NT2/D1 (cell line): ENCODE measurements around the gene AKAP6.

Source experiments
- DNase-seq: peaks from one replicate; pipeline ENCODE4 v3.0.0-alpha.2; 2011; ENCODE audit warnings: low read depth, low spot score
- H3K27me3 ChIP-seq: 2 replicates; pipeline ENCODE4 v1.6.0; 2011; ENCODE audit warnings: mild to moderate bottlenecking; ENCODE audit not compliant: insufficient read length, insufficient read depth
- H3K36me3 ChIP-seq: 2 replicates; pipeline ENCODE4 v1.6.1; 2011; ENCODE audit warnings: mild to moderate bottlenecking, low read length, mixed read lengths; ENCODE audit not compliant: insufficient read depth, insufficient read length
- H3K4me1 ChIP-seq: 2 replicates; pipeline ENCODE4 v1.5.1; 2011; ENCODE audit not compliant: insufficient read depth, insufficient read length
- H3K4me3 ChIP-seq: 2 replicates; pipeline ENCODE4 v1.5.1; 2011; ENCODE audit warnings: low read depth; ENCODE audit not compliant: insufficient read length
- H3K9ac ChIP-seq: 2 replicates; pipeline ENCODE4 v1.6.0; 2011; ENCODE audit warnings: low read depth; ENCODE audit not compliant: insufficient read length
- H3K9me3 ChIP-seq: 2 replicates; pipeline ENCODE4 v1.5.1; 2011; ENCODE audit warnings: mild to moderate bottlenecking, low read length; ENCODE audit not compliant: insufficient read depth
- SUZ12 ChIP-seq: IDR thresholded peaks from 2 replicates; pipeline ENCODE4 v1.6.1; 2011; ENCODE audit not compliant: insufficient read length, insufficient read depth; ENCODE audit errors: extremely low read depth
- YY1 ChIP-seq: IDR thresholded peaks from 2 replicates; pipeline ENCODE4 v1.6.1; 2011; ENCODE audit not compliant: insufficient read length, insufficient read depth
- ZNF274 ChIP-seq: IDR thresholded peaks from 2 replicates; pipeline ENCODE4 v1.6.1; 2011; ENCODE audit warnings: mild to moderate bottlenecking, low read depth, low read length

AKAP6 gene, protein sequence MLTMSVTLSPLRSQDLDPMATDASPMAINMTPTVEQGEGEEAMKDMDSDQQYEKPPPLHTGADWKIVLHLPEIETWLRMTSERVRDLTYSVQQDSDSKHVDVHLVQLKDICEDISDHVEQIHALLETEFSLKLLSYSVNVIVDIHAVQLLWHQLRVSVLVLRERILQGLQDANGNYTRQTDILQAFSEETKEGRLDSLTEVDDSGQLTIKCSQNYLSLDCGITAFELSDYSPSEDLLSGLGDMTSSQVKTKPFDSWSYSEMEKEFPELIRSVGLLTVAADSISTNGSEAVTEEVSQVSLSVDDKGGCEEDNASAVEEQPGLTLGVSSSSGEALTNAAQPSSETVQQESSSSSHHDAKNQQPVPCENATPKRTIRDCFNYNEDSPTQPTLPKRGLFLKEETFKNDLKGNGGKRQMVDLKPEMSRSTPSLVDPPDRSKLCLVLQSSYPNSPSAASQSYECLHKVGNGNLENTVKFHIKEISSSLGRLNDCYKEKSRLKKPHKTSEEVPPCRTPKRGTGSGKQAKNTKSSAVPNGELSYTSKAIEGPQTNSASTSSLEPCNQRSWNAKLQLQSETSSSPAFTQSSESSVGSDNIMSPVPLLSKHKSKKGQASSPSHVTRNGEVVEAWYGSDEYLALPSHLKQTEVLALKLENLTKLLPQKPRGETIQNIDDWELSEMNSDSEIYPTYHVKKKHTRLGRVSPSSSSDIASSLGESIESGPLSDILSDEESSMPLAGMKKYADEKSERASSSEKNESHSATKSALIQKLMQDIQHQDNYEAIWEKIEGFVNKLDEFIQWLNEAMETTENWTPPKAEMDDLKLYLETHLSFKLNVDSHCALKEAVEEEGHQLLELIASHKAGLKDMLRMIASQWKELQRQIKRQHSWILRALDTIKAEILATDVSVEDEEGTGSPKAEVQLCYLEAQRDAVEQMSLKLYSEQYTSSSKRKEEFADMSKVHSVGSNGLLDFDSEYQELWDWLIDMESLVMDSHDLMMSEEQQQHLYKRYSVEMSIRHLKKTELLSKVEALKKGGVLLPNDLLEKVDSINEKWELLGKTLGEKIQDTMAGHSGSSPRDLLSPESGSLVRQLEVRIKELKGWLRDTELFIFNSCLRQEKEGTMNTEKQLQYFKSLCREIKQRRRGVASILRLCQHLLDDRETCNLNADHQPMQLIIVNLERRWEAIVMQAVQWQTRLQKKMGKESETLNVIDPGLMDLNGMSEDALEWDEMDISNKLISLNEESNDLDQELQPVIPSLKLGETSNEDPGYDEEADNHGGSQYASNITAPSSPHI (N-terminal part only)

DNA sequence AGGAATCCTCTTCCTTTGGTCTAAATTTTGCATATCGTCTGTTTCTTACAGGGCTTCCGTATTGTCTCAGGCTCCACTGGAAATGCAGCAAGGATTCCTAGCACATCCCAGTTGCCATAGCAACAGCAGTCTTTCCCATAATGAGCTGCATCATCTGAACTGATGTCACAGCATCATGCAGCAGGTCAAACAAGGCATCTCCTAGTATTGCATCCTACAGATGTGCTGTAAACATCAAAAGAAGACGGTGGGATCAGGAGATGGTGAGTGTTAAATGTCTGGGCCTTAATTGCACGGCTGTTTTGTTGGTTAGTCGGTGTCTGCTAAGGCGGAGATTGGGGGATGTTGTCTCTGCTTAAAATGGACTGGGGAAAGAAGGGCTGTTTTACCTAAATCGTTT, at the start of gene AKAP6:
Gene AKAP6 (plus strand): TSS at position 153 of the 400 bp plus-strand sequence. CDS start 104,196 bp downstream, outside the sequence.
- Histone ChIP-seq H3K9ac (no peak within 1 kb of the TSS), H3K4me1 (peaks cover 2% of the 10 kb centered on the region), H3K27me3 (no peaks in the 10 kb centered on the region), H3K4me3 (no peak within 1 kb of the TSS), H3K36me3 (no peaks in the 10 kb centered on the region), H3K9me3 (no peaks in the 10 kb centered on the region)
- no peak for TF ChIP-seq SUZ12
- TF ChIP-seq YY1, result no peak
- no peak for TF ChIP-seq ZNF274
- no peak for DNase-seq

DNA sequence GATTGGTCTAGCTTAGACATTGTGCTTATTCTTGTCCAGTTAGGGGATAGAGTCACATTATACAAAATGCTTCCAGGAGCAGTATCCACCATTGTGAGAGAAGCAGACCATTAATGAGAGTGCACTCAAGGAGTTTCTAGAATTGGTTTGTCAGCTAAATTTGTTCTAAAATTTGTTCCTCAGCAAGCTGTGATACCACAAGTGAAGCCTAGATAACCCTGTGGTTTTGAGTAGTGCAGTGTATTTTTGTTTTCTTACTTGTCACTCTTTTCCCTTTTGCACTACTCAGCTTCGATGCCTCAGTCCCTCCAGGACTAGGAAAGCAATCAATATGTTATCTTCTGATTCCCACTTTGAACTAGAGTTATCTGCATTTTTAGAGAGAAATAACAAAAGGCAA, 42.5 kb upstream of the AKAP6 start:
- no peaks in the 10 kb centered on the region for H3K36me3 ChIP-seq
- no peaks in the 10 kb centered on the region for H3K27me3 ChIP-seq
- no peak overlapping the region for H3K4me3 ChIP-seq
- TF ChIP-seq ZNF274, result no peak
- TF ChIP-seq SUZ12, result no peak
- no peak for TF ChIP-seq YY1
- no peak overlapping the region for H3K9ac ChIP-seq
- no peak for DNase-seq
- H3K9me3 ChIP-seq, result peaks cover 16% of the 10 kb centered on the region; the same call in 1 of the 2 replicates
- H3K4me1 ChIP-seq, result no peaks in the 10 kb centered on the region

DNA sequence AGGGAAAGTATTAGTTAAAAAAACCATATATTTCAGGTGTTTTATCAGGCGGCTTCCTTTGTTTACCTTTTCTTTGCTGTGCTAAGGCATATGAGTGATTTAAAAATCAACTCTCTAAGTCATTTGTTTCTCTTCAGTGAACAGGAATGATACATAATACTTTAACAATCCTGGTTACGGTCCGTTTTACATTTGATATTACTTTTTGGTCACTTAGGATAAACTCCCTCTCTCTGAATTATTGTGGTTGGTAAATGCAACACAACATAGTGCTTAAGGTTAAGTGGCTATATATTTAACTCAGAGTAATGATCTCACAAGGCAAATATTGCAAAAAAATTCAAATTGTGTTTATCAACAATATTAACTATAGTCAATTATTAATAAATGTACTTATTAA, 32.7 kb upstream of the AKAP6 start:
- Histone ChIP-seq H3K4me3 (no peak overlapping the region), H3K36me3 (no peaks in the 10 kb centered on the region), H3K4me1 (no peaks in the 10 kb centered on the region), H3K27me3 (no peaks in the 10 kb centered on the region), H3K9me3 (no peaks in the 10 kb centered on the region), H3K9ac (no peak overlapping the region)
- no peak for DNase-seq
- no peak for TF ChIP-seq ZNF274
- TF ChIP-seq YY1, result no peak
- no peak for TF ChIP-seq SUZ12

DNA sequence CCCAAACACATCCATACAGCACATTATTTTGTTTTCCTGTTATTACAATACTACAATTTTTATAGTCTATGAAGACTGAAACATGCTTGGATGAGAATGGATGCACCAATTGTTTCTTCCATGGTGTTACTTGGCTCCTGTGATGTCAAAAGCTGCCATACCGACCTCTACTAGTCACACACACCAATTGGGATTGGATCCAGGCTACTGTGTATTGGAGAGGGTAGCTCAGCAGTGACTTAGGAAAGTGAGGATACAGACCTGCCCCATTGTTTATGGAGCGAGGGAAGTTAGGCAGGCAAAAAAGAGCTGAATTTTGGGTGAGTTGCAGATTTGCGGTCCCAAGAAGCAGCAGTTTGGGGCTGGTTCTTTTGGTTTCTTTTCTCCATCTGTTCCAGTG, 30.8 kb upstream of the AKAP6 start:
- no peaks in the 10 kb centered on the region for H3K4me1 ChIP-seq
- H3K27me3 ChIP-seq, result no peaks in the 10 kb centered on the region
- no peak overlapping the region for H3K4me3 ChIP-seq
- H3K9me3 ChIP-seq, result no peaks in the 10 kb centered on the region
- TF ChIP-seq YY1 (no peak), SUZ12 (no peak), ZNF274 (no peak)
- H3K36me3 ChIP-seq, result no peaks in the 10 kb centered on the region
- no peak for DNase-seq
- no peak overlapping the region for H3K9ac ChIP-seq

DNA sequence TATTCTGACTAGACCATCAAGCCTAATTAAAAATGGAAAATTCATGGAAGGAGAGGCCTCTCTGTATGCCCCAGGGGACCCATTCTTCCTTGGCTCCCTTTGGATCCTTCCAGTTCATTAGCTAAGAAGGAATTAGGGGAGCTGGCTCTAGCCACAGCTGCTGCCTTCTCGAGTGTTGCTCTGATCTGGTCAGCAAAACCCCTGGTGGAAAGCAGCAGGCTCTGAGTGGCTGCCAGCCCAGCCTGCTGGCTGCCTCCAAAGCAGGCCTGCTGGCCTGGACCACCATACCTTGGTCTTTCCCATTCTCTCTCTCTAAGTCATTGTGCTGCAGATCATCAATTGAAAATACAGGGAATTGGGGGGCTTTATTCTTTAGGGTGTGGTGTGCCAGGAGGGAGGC, 29.0 kb upstream of the AKAP6 start:
- H3K4me1 ChIP-seq, result no peaks in the 10 kb centered on the region
- no peak overlapping the region for H3K9ac ChIP-seq
- H3K36me3 ChIP-seq, result no peaks in the 10 kb centered on the region
- H3K9me3 ChIP-seq, result no peaks in the 10 kb centered on the region
- no peaks in the 10 kb centered on the region for H3K27me3 ChIP-seq
- DNase-seq, result no peak
- H3K4me3 ChIP-seq, result no peak overlapping the region
- TF ChIP-seq ZNF274 (no peak), SUZ12 (no peak), YY1 (no peak)

DNA sequence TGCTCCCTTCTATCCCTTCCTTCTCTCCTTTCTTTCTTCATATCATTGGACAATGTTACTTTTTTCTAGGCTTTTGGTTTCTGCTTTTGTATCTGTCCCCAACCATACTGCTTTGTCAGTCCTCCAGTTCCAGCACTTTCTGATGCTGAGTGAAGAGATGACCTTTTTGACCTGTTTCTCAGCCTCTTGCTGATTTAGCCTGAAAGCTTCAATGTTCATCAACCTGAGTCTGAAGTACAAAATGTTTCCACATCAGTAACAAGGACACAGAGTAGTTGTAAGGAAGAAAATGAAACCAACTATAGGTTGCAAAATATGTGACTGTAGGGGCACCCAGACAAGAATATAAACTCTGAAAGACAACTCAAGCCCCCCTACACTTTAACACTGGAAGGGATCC, 25.2 kb upstream of the AKAP6 start:
- H3K4me1 ChIP-seq, result no peaks in the 10 kb centered on the region
- H3K36me3 ChIP-seq, result no peaks in the 10 kb centered on the region
- no peak overlapping the region for H3K9ac ChIP-seq
- H3K4me3 ChIP-seq, result no peak overlapping the region
- no peak for TF ChIP-seq YY1
- TF ChIP-seq SUZ12, result no peak
- TF ChIP-seq ZNF274, result no peak
- H3K27me3 ChIP-seq, result no peaks in the 10 kb centered on the region
- no peaks in the 10 kb centered on the region for H3K9me3 ChIP-seq
- DNase-seq, result no peak
